SK-N-SH treated with all-trans-retinoic acid at 6 μM for 48 hours (cell line): ENCODE measurements around the gene LAMP5.

ENCODE experiments used
- CSDC2 ChIP-seq: fragments of 250-450 bp; sonication (Bioruptor Pico); IDR thresholded peaks from 2 replicates; pipeline ENCODE4 v1.5.0; 2020; ENCODE audit warnings: mild to moderate bottlenecking, moderate library complexity
- GLIS3 ChIP-seq: fragments of 250-450 bp; sonication (Bioruptor Pico); IDR thresholded peaks from 2 replicates; pipeline ENCODE4 v1.5.0; 2020; ENCODE audit warnings: mild to moderate bottlenecking, moderate library complexity
- ZFP30 ChIP-seq: fragments of 450-650 bp; formaldehyde crosslinking; IDR thresholded peaks from 2 replicates; pipeline ENCODE4 v1.5.0; 2022; ENCODE audit warnings: mild to moderate bottlenecking, moderate library complexity
- ZNF8 ChIP-seq: fragments of 450-650 bp; formaldehyde crosslinking; IDR thresholded peaks from 2 replicates; pipeline ENCODE4 v1.5.0; 2020; ENCODE audit warnings: mild to moderate bottlenecking, moderate library complexity
- TF ChIP-seq, protein P1 (sequence below): fragments of 250-450 bp; sonication (Bioruptor Pico); IDR thresholded peaks from 2 replicates; pipeline ENCODE4 v1.5.1; 2020; ENCODE audit warnings: low read depth, mild to moderate bottlenecking, moderate library complexity

DNA sequence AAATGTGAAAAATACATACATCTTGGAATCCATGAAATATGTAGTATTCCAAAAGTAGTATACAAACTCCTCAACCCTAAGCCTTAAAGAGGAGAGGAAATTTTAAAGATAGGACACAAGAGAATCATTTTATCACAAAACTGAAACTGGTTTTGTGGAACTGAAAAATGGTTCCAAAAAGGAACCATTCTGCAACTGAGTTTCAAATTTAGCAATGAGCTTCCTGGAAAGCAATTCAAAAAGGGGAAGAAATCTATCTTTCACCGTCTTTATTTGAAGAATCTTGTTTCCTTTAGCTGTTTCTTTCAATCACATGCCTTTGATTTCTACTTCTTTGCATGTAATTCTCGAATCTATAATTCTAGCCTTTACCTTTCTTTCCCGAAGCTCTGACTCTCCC, 32.2 kb upstream of the LAMP5 start:
- no peak for TF ChIP-seq GLIS3 (CRISPR knock-in tag)
- TF ChIP-seq ZFP30 (CRISPR knock-in tag), result no peak
- TF ChIP-seq, protein P1, sequence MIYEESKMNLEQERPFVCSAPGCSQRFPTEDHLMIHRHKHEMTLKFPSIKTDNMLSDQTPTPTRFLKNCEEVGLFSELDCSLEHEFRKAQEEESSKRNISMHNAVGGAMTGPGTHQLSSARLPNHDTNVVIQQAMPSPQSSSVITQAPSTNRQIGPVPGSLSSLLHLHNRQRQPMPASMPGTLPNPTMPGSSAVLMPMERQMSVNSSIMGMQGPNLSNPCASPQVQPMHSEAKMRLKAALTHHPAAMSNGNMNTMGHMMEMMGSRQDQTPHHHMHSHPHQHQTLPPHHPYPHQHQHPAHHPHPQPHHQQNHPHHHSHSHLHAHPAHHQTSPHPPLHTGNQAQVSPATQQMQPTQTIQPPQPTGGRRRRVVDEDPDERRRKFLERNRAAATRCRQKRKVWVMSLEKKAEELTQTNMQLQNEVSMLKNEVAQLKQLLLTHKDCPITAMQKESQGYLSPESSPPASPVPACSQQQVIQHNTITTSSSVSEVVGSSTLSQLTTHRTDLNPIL (CRISPR knock-in tag), result no peak
- TF ChIP-seq ZNF8 (CRISPR knock-in tag), result no peak
- no peak for TF ChIP-seq CSDC2
